Caco-2 (cell line): ENCODE measurements around the gene CDC42BPA. TPM values are rescaled to one million over a fixed set of nuclear protein-coding genes. Genes with fewer than 3 reads are reported as not detected.

Experiments
- BruUV-seq: library from RNA; stranded (reverse); fragments of 400-500 nt; replicated peaks from 2 replicates; lab custom pipeline; 2021; lab: Mats Ljungman, UMichigan
- CTCF ChIA-PET: fragments of 300-600 bp; sonication (Branson Sonifier 250); formaldehyde crosslinking; loops from one replicate; lab custom pipeline; 2022; ENCODE audit warnings: antibody characterized with exemption; lab: Charles Lee
- POLR2A ChIA-PET: fragments of 300-600 bp; sonication (Branson Sonifier 250); formaldehyde crosslinking; loops from one replicate; lab custom pipeline; 2022; ENCODE audit warnings: antibody characterized with exemption; lab: Charles Lee
- DNase-seq, 2 experiments: peaks; one replicate each; pipeline versions ENCODE4 v3.0.0 to v3.0.0-alpha.2; 2020 to 2022
- H3K27me3 ChIP-seq: replicated peaks from 2 replicates; pipeline ENCODE4 v1.6.0; 2011; ENCODE audit warnings: low read length; ENCODE audit not compliant: control insufficient read depth, insufficient read depth
- H3K36me3 ChIP-seq: 2 replicates; pipeline ENCODE4 v1.5.1; 2011; ENCODE audit warnings: low read length; ENCODE audit not compliant: control insufficient read depth, insufficient read depth
- H3K4me1 ChIP-seq: fragments of 250-450 bp; sonication (Bioruptor Pico); 2 replicates; pipeline ENCODE4 v1.5.1; 2020; ENCODE audit warnings: mild to moderate bottlenecking
- H3K4me3 ChIP-seq: 2 replicates; pipeline ENCODE4 v1.5.1; 2011; ENCODE audit warnings: low read depth, mild to moderate bottlenecking, control low read depth, low read length
- H3K9me3 ChIP-seq: fragments of 250-450 bp; sonication (Bioruptor Pico); 2 replicates; pipeline ENCODE4 v1.5.1; 2020; ENCODE audit warnings: mild to moderate bottlenecking, moderate library complexity
- H3K27ac Mint-ChIP-seq: one replicate; pipeline ENCODE4 v1.8.0; 2022; ENCODE audit warnings: mixed read lengths; ENCODE audit not compliant: unreplicated experiment
- H3K27me3 Mint-ChIP-seq: one replicate; pipeline ENCODE4 v1.8.0; 2022; ENCODE audit warnings: mixed read lengths; ENCODE audit not compliant: insufficient read depth, unreplicated experiment
- H3K36me3 Mint-ChIP-seq: one replicate; pipeline ENCODE4 v1.8.0; 2022; ENCODE audit warnings: mild to moderate bottlenecking, mixed read lengths; ENCODE audit not compliant: insufficient read depth, unreplicated experiment
- H3K4me1 Mint-ChIP-seq: one replicate; pipeline ENCODE4 v1.8.0; 2022; ENCODE audit warnings: low read depth, mixed read lengths; ENCODE audit not compliant: unreplicated experiment
- H3K4me3 Mint-ChIP-seq: one replicate; pipeline ENCODE4 v1.8.0; 2022; ENCODE audit warnings: mild to moderate bottlenecking, moderate library complexity, mixed read lengths; ENCODE audit not compliant: unreplicated experiment
- H3K9me3 Mint-ChIP-seq: one replicate; pipeline ENCODE4 v1.8.0; 2022; ENCODE audit warnings: mixed read lengths; ENCODE audit not compliant: unreplicated experiment
- CTCF ChIP-seq, 2 experiments: fragments of 200-600 bp in 1 of 2; IDR thresholded peaks; 1 replicate in 1 of 2; 2 replicates in 1 of 2; pipeline versions ENCODE4 v1.5.1 to v1.8.0; 2011 to 2022; ENCODE audit warnings: antibody characterized with exemption in 1 of 2, control low read depth in 1 of 2, inconsistent platforms in 1 of 2, low read depth in 1 of 2, low read length in 1 of 2, mild to moderate bottlenecking in 1 of 2, moderate library complexity in 1 of 2; ENCODE audit not compliant: insufficient read depth in 1 of 2, severe bottlenecking in 1 of 2, unreplicated experiment in 1 of 2
- intact Hi-C: fragments of 100-400 bp; cut with micrococcal nuclease; formaldehyde crosslinking; loops from one replicate; pipeline ENCODE4 v1.10.0; 2022; ENCODE audit not compliant: unreplicated experiment
- total RNA-seq: library from RNA; stranded (reverse); gene quantifications from 2 replicates; pipeline ENCODE4 v1.2.3, GENCODE V29; 2022

CDC42BPA gene
- total RNA-seq, 1 experiment from 2014 or later, result 38.3 TPM

- no peak overlapping the region for H3K4me3 Mint-ChIP-seq
- Histone ChIP-seq H3K27me3 (no peaks in the 10 kb centered on the region), H3K4me3 (no peak overlapping the region), H3K9me3 (no peaks in the 10 kb centered on the region), H3K36me3 (no peaks in the 10 kb centered on the region; the same call in 1 of the 2 replicates), H3K4me1 (peaks cover 15% of the 10 kb centered on the region)
- no peak for TF ChIP-seq CTCF (IDR thresholded peaks at IDR 0.05; ENCODE audit: insufficient read depth in 1 of 2, low read depth in 1 of 2, low read length in 1 of 2, severe bottlenecking in 1 of 2, unreplicated experiment in 1 of 2)
- BruUV-seq, result no TSS peak
- no peaks in the 10 kb centered on the region for H3K27me3 Mint-ChIP-seq
- intact Hi-C loops, result no loop called here
- CTCF ChIA-PET, result no interaction called here
- peaks cover 15% of the 10 kb centered on the region for H3K36me3 Mint-ChIP-seq
- no peaks in the 10 kb centered on the region for H3K9me3 Mint-ChIP-seq
- H3K27ac Mint-ChIP-seq, result no peak overlapping the region
- no peak for DNase-seq
- POLR2A ChIA-PET, result no interaction called here
- peaks cover 7% of the 10 kb centered on the region for H3K4me1 Mint-ChIP-seq
Observed at GRCh38 chr1:227182012-227182411, 136.3 kb downstream of the CDC42BPA start.

DNA sequence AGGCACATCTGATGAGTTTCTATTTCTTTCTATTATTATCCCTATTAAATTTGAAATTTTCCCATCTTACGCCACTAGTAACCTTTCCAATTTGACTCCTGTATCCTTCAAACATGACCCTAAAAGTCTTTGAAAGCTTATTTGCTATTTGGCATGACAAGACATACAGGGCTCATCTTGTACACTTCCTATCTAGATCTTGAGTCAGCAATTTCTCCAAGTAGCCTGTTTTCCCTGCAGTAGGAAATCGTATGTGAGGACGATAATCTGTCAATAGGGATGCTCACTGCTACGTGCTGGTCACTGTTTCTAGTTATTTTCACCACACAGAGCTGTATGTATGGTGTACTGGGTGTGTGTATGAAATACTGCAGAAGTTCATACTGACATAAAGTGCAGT, 142.7 kb downstream of the CDC42BPA start:
- H3K9me3 ChIP-seq, result no peaks in the 10 kb centered on the region
- no TSS peak for BruUV-seq
- Mint-ChIP-seq H3K4me3 (no peak overlapping the region), H3K27me3 (no peaks in the 10 kb centered on the region), H3K36me3 (peaks cover 15% of the 10 kb centered on the region), H3K4me1 (peaks cover 14% of the 10 kb centered on the region), H3K9me3 (no peaks in the 10 kb centered on the region), H3K27ac (no peak overlapping the region)
- ChIA-PET POLR2A (no interaction called here), CTCF (no interaction called here)
- H3K4me1 ChIP-seq, result 0 out of 2 replicates have a peak, but pooled peaks cover 7% of the 10 kb centered on the region
- no peak overlapping the region for H3K4me3 ChIP-seq
- no peaks in the 10 kb centered on the region; the same call in 1 of the 2 replicates for H3K36me3 ChIP-seq
- no peak for TF ChIP-seq CTCF (IDR thresholded peaks at IDR 0.05; ENCODE audit: insufficient read depth in 1 of 2, low read depth in 1 of 2, low read length in 1 of 2, severe bottlenecking in 1 of 2, unreplicated experiment in 1 of 2)
- intact Hi-C loops, result no loop called here
- H3K27me3 ChIP-seq, result no peaks in the 10 kb centered on the region
- no peak for DNase-seq

DNA sequence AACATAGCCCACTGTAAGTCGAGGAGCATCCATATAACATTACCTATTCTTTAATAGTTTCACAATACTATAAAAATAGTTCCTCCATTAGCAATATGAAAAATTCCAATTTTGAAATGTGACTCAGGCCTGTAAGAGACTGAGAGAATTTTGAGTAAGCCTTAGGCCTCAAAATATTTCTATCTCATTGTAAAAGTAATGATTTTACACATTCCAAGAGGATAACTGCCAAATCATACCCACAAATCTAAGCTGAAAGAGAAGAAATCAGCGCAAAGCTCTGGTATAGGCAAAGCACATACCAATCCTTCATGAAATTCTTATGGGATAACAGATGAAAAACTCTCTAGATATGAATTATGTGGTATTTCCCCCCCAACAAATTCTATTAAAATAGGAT, 144.1 kb downstream of the CDC42BPA start:
- no peaks in the 10 kb centered on the region for H3K9me3 ChIP-seq
- H3K4me1 ChIP-seq, result 0 out of 2 replicates have a peak, but pooled peaks cover 7% of the 10 kb centered on the region
- H3K36me3 ChIP-seq, result no peaks in the 10 kb centered on the region
- intact Hi-C loops, result no loop called here
- H3K4me1 Mint-ChIP-seq, result peaks cover 20% of the 10 kb centered on the region
- H3K36me3 Mint-ChIP-seq, result peaks cover 17% of the 10 kb centered on the region
- TF ChIP-seq CTCF (IDR thresholded peaks at IDR 0.05; ENCODE audit: insufficient read depth in 1 of 2, low read depth in 1 of 2, low read length in 1 of 2, severe bottlenecking in 1 of 2, unreplicated experiment in 1 of 2), result no peak
- no peaks in the 10 kb centered on the region for H3K9me3 Mint-ChIP-seq
- POLR2A ChIA-PET, result no interaction called here
- DNase-seq, result no peak
- H3K4me3 Mint-ChIP-seq, result no peak overlapping the region
- no peaks in the 10 kb centered on the region for H3K27me3 ChIP-seq
- BruUV-seq, result no TSS peak
- no peaks in the 10 kb centered on the region for H3K27me3 Mint-ChIP-seq
- H3K27ac Mint-ChIP-seq, result no peak overlapping the region
- no peak overlapping the region for H3K4me3 ChIP-seq
- CTCF ChIA-PET, result no interaction called here
